HEK293 (cell line): ENCODE measurements around the gene GPX3.

Experiments used
- CTCF ChIA-PET: fragments of 350-600 bp; formaldehyde crosslinking; extraction: SDS; loops from one replicate; lab custom pipeline; 2021; ENCODE audit warnings: antibody characterized with exemption; lab: Yijun Ruan, JAX
- POLR2A ChIA-PET: fragments of 300-600 bp; formaldehyde crosslinking; extraction: SDS; loops from one replicate; lab custom pipeline; 2020; ENCODE audit warnings: antibody characterized with exemption, inconsistent platforms; lab: Yijun Ruan, JAX
- H3K27ac ChIP-seq: fragments of 200-500 bp; sonication (Bioruptor generic); 2 replicates; pipeline ENCODE4 v1.5.1; 2014; ENCODE audit warnings: low read depth, low read length, control low read depth, inconsistent platforms; ENCODE audit errors: extremely low read depth
- H3K36me3 ChIP-seq, 2 experiments: fragments of 200-500 bp in 1 of 2; sonication (Bioruptor generic) in 1 of 2; 1 replicate in 1 of 2; 2 replicates in 1 of 2; pipeline ENCODE4 v1.5.1; 2014 to 2017; ENCODE audit warnings: inconsistent platforms in 2 of 2, low read length in 2 of 2; ENCODE audit not compliant: control insufficient read depth in 2 of 2, insufficient read depth in 1 of 2
- H3K4me1 ChIP-seq: fragments of 200-500 bp; sonication (Bioruptor generic); 2 replicates; pipeline ENCODE4 v1.5.1; 2014; ENCODE audit warnings: mild to moderate bottlenecking, low read length, inconsistent platforms; ENCODE audit not compliant: control insufficient read depth, insufficient read depth
- H3K4me3 ChIP-seq: 2 replicates; pipeline ENCODE4 v1.5.1; 2011; ENCODE audit warnings: low read depth, mild to moderate bottlenecking, control low read depth, low read length, moderate library complexity
- H3K9me3 ChIP-seq: fragments of 200-500 bp; sonication (Bioruptor generic); 2 replicates; pipeline ENCODE4 v1.5.1; 2014; ENCODE audit warnings: low read depth, low read length, inconsistent platforms; ENCODE audit not compliant: control insufficient read depth, insufficient read depth
- GLI2 ChIP-seq: fragments of 450-650 bp; formaldehyde crosslinking; IDR thresholded peaks from 2 replicates; pipeline ENCODE4; 2017; ENCODE audit warnings: missing biosample characterization, missing genetic modification characterization, low read depth, borderline replicate concordance
- GLI4 ChIP-seq: fragments of 450-650 bp; formaldehyde crosslinking; IDR thresholded peaks from 2 replicates; pipeline ENCODE4 v1.5.1; 2016; ENCODE audit warnings: missing biosample characterization, missing genetic modification characterization
- HOXC10 ChIP-seq: sonication (generic); formaldehyde crosslinking; IDR thresholded peaks from 2 replicates; pipeline ENCODE4 v1.8.1; 2023; ENCODE audit warnings: mild to moderate bottlenecking, missing genetic modification reagents
- OSR2 ChIP-seq: fragments of 450-650 bp; formaldehyde crosslinking; IDR thresholded peaks from 2 replicates; pipeline ENCODE4 v1.5.1; 2016; ENCODE audit warnings: missing biosample characterization, missing genetic modification characterization
- PBX3 ChIP-seq: sonication (generic); formaldehyde crosslinking; IDR thresholded peaks from 2 replicates; pipeline ENCODE4 v1.8.1; 2022; ENCODE audit warnings: mild to moderate bottlenecking, moderate library complexity, missing genetic modification reagents
- SCRT2 ChIP-seq: fragments of 450-650 bp; formaldehyde crosslinking; IDR thresholded peaks from 2 replicates; pipeline ENCODE4 v1.5.1; 2016; ENCODE audit warnings: missing biosample characterization, missing genetic modification characterization
- ZBTB7A ChIP-seq: fragments of 450-650 bp; formaldehyde crosslinking; IDR thresholded peaks from 2 replicates; pipeline ENCODE4 v1.5.1; 2016; ENCODE audit warnings: low read depth, missing biosample characterization, missing genetic modification characterization
- ZFP37 ChIP-seq: fragments of 450-650 bp; formaldehyde crosslinking; IDR thresholded peaks from 2 replicates; pipeline ENCODE4 v1.5.1; 2016; ENCODE audit warnings: missing biosample characterization, missing genetic modification characterization
- ZNF10 ChIP-seq: fragments of 450-650 bp; formaldehyde crosslinking; IDR thresholded peaks from 2 replicates; pipeline ENCODE4 v1.5.1; 2017; ENCODE audit warnings: missing biosample characterization, missing genetic modification characterization
- ZNF121 ChIP-seq: fragments of 450-650 bp; formaldehyde crosslinking; IDR thresholded peaks from 2 replicates; pipeline ENCODE4 v1.5.1; 2016; ENCODE audit warnings: missing biosample characterization, missing genetic modification characterization
- ZNF132 ChIP-seq: fragments of 450-650 bp; formaldehyde crosslinking; IDR thresholded peaks from 2 replicates; pipeline ENCODE4 v1.5.1; 2017; ENCODE audit warnings: missing biosample characterization, missing genetic modification characterization, borderline replicate concordance
- ZNF211 ChIP-seq: fragments of 450-650 bp; formaldehyde crosslinking; IDR thresholded peaks from 2 replicates; pipeline ENCODE4 v1.5.1; 2016; ENCODE audit warnings: low read depth, missing biosample characterization, missing genetic modification characterization
- ZNF223 ChIP-seq: fragments of 450-650 bp; formaldehyde crosslinking; IDR thresholded peaks from 2 replicates; pipeline ENCODE4 v1.5.1; 2016; ENCODE audit warnings: missing biosample characterization, missing genetic modification characterization
- ZNF292 ChIP-seq: fragments of 450-650 bp; formaldehyde crosslinking; IDR thresholded peaks from 2 replicates; pipeline ENCODE4 v1.5.1; 2016; ENCODE audit warnings: low read depth, missing biosample characterization, missing genetic modification characterization, borderline replicate concordance
- ZNF324 ChIP-seq: fragments of 450-650 bp; formaldehyde crosslinking; IDR thresholded peaks from 2 replicates; pipeline ENCODE4 v1.5.1; 2016; ENCODE audit warnings: missing biosample characterization, missing genetic modification characterization
- ZNF521 ChIP-seq: fragments of 450-650 bp; formaldehyde crosslinking; IDR thresholded peaks from 2 replicates; pipeline ENCODE4 v1.5.1; 2017; ENCODE audit warnings: missing biosample characterization, mild to moderate bottlenecking, missing genetic modification characterization
- ZNF555 ChIP-seq: fragments of 450-650 bp; formaldehyde crosslinking; conservative IDR thresholded peaks from 2 replicates; pipeline ENCODE4 v1.5.1; 2017; ENCODE audit warnings: missing biosample characterization, mild to moderate bottlenecking, missing genetic modification characterization, inconsistent platforms
- ZNF558 ChIP-seq: fragments of 450-650 bp; formaldehyde crosslinking; IDR thresholded peaks from 2 replicates; pipeline ENCODE4 v1.5.1; 2016; ENCODE audit warnings: missing biosample characterization, missing genetic modification characterization
- ZNF560 ChIP-seq: fragments of 450-650 bp; formaldehyde crosslinking; IDR thresholded peaks from 2 replicates; pipeline ENCODE4 v1.5.1; 2017; ENCODE audit warnings: missing biosample characterization, missing genetic modification characterization, borderline replicate concordance
- ZNF600 ChIP-seq: fragments of 450-650 bp; formaldehyde crosslinking; IDR thresholded peaks from 2 replicates; pipeline ENCODE4 v1.5.1; 2016; ENCODE audit warnings: missing biosample characterization, missing genetic modification characterization
- ZNF621 ChIP-seq: fragments of 450-650 bp; formaldehyde crosslinking; IDR thresholded peaks from 2 replicates; pipeline ENCODE4 v1.5.1; 2017; ENCODE audit warnings: missing biosample characterization, missing genetic modification characterization
- ZNF677 ChIP-seq: fragments of 450-650 bp; IDR thresholded peaks from 2 replicates; pipeline ENCODE4 v1.5.0; 2018; ENCODE audit warnings: missing biosample characterization, mild to moderate bottlenecking, missing genetic modification characterization, moderate library complexity
- ZNF701 ChIP-seq: fragments of 450-650 bp; formaldehyde crosslinking; IDR thresholded peaks from 2 replicates; pipeline ENCODE4 v1.5.1; 2016; ENCODE audit warnings: missing biosample characterization, missing genetic modification characterization
- ZNF747 ChIP-seq: fragments of 450-650 bp; formaldehyde crosslinking; IDR thresholded peaks from 2 replicates; pipeline ENCODE4 v1.5.1; 2016; ENCODE audit warnings: missing biosample characterization, missing genetic modification characterization
- ZNF830 ChIP-seq: fragments of 450-650 bp; IDR thresholded peaks from 2 replicates; pipeline ENCODE4 v1.5.0; 2018; ENCODE audit warnings: missing biosample characterization, missing genetic modification characterization, low read depth, mild to moderate bottlenecking, moderate library complexity
- ZSCAN18 ChIP-seq: fragments of 450-650 bp; formaldehyde crosslinking; IDR thresholded peaks from 2 replicates; pipeline ENCODE4 v1.5.1; 2016; ENCODE audit warnings: missing biosample characterization, missing genetic modification characterization
- TF ChIP-seq, protein P1 (sequence below): fragments of 450-650 bp; formaldehyde crosslinking; IDR thresholded peaks from 2 replicates; pipeline ENCODE4 v1.5.1; 2016; ENCODE audit warnings: missing biosample characterization, missing genetic modification characterization
- TF ChIP-seq, protein P2 (sequence below): fragments of 450-650 bp; formaldehyde crosslinking; IDR thresholded peaks from 2 replicates; pipeline ENCODE4 v1.5.1; 2016; ENCODE audit warnings: missing biosample characterization, missing genetic modification characterization

GPX3 gene

DNA sequence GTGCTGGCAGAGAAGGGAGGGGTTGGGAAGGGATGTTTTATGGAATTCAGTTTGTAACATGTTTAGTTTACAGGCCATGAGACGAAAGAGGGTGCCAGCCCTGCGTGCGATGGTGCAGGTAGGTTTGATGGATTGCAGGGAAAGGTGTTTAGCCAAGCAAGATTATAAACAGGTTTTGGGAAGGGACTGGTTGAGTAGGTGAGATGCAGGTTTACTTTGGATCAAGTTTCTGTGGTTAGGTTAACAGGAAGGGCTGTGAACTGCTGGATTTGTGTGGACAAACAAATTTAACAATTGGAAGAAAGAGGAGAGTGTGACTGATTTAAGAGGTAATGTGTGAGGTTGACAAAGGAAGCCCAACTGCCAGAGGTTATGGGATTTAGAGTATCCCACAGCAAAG is 32.6 kb upstream of the GPX3 start:
- CTCF ChIA-PET: no interaction called here
- Histone ChIP-seq H3K4me3 (no peak overlapping the region), H3K36me3 (no peaks in the 10 kb centered on the region), H3K9me3 (no peaks in the 10 kb centered on the region; the same call in 1 of the 2 replicates), H3K27ac (no peak overlapping the region), H3K4me1 (no peaks in the 10 kb centered on the region)
- TF ChIP-seq HOXC10 (CRISPR knock-in tag) (no peak), ZNF211 (tag by site-specific recombination) (no peak), ZNF132 (tag by site-specific recombination) (no peak), ZNF747 (tag by site-specific recombination) (no peak), ZSCAN18 (tag by site-specific recombination) (no peak), ZFP37 (tag by site-specific recombination) (no peak), ZNF701 (tag by site-specific recombination) (no peak), ZNF830 (tag by site-specific recombination) (no peak), ZNF677 (tag by site-specific recombination) (no peak), ZNF121 (no peak), ZNF558 (tag by site-specific recombination) (no peak), ZNF621 (tag by site-specific recombination) (no peak), GLI2 (tag by site-specific recombination) (no peak), ZNF560 (tag by site-specific recombination) (no peak), ZNF223 (tag by site-specific recombination) (no peak), ZNF324 (no peak)
- TF ChIP-seq, protein P1, sequence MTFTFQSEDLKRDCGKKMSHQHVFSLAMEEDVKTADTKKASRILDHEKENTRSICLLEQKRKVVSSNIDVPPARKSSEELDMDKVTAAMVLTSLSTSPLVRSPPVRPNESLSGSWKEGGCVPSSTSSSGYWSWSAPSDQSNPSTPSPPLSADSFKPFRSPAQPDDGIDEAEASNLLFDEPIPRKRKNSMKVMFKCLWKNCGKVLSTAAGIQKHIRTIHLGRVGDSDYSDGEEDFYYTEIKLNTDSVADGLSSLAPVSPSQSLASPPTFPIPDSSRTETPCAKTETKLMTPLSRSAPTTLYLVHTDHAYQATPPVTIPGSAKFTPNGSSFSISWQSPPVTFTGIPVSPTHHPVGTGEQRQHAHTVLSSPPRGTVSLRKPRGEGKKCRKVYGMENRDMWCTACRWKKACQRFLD (tag by site-specific recombination): no peak
- TF ChIP-seq, protein P2, sequence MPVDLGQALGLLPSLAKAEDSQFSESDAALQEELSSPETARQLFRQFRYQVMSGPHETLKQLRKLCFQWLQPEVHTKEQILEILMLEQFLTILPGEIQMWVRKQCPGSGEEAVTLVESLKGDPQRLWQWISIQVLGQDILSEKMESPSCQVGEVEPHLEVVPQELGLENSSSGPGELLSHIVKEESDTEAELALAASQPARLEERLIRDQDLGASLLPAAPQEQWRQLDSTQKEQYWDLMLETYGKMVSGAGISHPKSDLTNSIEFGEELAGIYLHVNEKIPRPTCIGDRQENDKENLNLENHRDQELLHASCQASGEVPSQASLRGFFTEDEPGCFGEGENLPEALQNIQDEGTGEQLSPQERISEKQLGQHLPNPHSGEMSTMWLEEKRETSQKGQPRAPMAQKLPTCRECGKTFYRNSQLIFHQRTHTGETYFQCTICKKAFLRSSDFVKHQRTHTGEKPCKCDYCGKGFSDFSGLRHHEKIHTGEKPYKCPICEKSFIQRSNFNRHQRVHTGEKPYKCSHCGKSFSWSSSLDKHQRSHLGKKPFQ (tag by site-specific recombination): no peak
- POLR2A ChIA-PET: no interaction called here

DNA sequence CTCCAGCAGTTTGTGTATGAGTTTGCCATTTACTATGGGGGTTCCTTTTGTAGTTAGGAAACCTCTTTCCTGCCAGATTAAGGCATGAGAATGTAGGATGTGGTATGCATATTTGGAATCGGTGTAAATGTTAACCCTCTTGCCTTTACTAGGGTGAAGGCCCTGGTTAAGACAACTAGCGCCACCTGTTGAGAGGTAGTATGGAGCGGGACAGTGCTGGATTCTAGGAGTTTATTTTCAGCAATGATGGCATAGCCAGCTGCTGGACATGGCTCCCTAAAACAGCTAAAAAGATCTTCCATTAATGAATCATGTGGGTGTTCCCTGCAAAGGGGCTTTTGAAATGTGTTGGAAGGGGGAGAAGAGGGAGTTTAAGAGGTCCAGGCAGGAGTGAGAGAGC is 30.7 kb upstream of the GPX3 start:
- Histone ChIP-seq H3K27ac (no peak overlapping the region), H3K4me1 (no peaks in the 10 kb centered on the region), H3K4me3 (no peak overlapping the region), H3K36me3 (no peaks in the 10 kb centered on the region), H3K9me3 (no peaks in the 10 kb centered on the region)
- ChIA-PET POLR2A (no interaction called here), CTCF (interaction anchor here (0.6 to 1.7 kb wide), 2 partner anchors 13 to 637 kb away, joined by 3 to 4 read pairs; no protein-coding TSS in a partner anchor)
- no peak for TF ChIP-seq ZNF10 (tag by site-specific recombination)
- TF ChIP-seq SCRT2 (tag by site-specific recombination): 0 out of 2 replicates have a peak, but pooled peaks have one; percentile 12

DNA sequence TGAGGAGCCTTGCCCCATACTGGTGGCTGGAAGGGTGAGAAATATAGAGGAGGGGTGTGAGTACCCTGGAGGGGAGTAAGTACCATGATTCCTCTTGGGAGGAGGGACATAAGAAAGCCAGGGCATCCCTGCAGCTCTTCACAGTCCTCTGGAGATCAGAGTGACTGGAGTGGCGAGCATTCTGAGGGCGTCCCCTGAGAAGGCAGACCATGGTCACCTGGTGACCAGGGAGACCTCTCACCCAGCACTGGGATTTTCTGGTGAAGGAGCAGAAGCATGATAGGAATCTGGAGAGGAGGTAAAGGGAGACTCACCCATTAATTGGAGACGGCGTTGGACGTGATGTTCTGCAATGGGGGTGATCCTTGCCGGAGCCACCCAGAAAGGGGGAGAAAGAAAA is 27.7 kb upstream of the GPX3 start:
- H3K27ac ChIP-seq: no peak overlapping the region
- POLR2A ChIA-PET: no interaction called here
- CTCF ChIA-PET: interaction anchor here (0.8 kb wide), 1 partner anchor 19 kb away, joined by 3 read pairs; no protein-coding TSS in a partner anchor
- no peaks in the 10 kb centered on the region for H3K36me3 ChIP-seq
- TF ChIP-seq ZNF292 (tag by site-specific recombination) (no peak), ZBTB7A (tag by site-specific recombination) (no peak), GLI4 (no peak), PBX3 (CRISPR knock-in tag) (no peak), ZNF600 (tag by site-specific recombination) (no peak), ZNF555 (tag by site-specific recombination) (no peak), OSR2 (tag by site-specific recombination) (no peak), ZNF521 (tag by site-specific recombination) (no peak)
- TF ChIP-seq, all 188 proteins: peak for 0
- no peaks in the 10 kb centered on the region for H3K4me1 ChIP-seq
- no peak overlapping the region for H3K4me3 ChIP-seq
- H3K9me3 ChIP-seq: no peaks in the 10 kb centered on the region
